A204.1 (cell line): ENCODE results near the gene DNALI1.
"Not testable (repeated sequence)": the region's sequence is repeated elsewhere in the genome, so short reads cannot be mapped to it uniquely, and the experiment has no call there.

ENCODE experiments used
- FAIRE-seq: peaks from 2 replicates; lab custom pipeline; 2012; peaks lifted over from hg19 to GRCh38; lab: Jason Lieb, UNC

The DNALI1 gene

GRCh38 chr1:37553927-37554808 is 2.6 kb upstream of the DNALI1 start, which contains the start of gene SNIP1:
Gene SNIP1, minus strand, starts transcription at chr1:37554293. Its CDS starts 64 bp downstream, at chr1:37554229.
- FAIRE-seq = peak; percentile 72

- no peak for FAIRE-seq
Observed at GRCh38 chr1:37557402-37557801, 662 bp downstream of the DNALI1 start.

GRCh38 chr1:37558411-37558810 is 1.7 kb downstream of the DNALI1 start:
- no peak for FAIRE-seq

DNA sequence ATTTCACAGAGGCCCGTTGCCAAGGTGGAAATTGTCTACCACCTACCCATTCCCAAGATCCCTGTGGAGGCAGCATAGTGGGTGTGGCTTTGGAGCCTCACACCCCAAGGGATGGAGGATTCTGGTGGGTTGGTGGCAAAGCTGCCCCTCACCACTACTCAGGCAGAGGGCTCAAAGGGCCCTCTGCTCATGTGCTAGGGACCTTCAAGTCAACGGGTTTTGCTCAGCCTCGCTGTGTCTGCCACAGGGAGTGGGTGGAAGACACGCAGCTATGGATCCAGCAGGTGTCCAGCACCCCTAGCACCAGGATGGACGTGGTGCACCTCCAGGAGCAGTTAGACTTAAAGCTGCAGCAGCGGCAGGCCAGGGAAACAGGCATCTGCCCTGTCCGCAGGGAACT is 2.3 kb downstream of the DNALI1 start:
- FAIRE-seq = no peak

DNA sequence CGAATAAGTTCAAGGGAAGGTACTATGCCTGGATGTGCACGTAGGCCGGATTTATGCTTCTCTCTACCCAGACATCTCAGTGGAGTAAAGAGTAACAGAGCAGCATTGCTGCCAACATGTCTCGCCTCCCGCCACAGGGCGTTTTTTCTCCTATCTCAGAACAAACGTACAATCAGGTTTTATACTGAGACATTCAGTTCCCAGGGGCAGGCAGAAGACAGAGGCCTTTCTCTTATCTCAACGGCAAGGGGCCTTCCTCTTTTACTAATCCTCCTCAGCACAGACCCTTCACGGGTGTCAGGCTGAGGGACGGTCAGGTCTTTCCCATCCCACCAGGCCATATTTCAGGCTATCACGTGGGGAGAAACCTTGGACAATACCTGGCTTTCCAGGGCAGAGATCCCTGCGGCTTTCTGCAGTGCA is 3.2 kb downstream of the DNALI1 start:
- FAIRE-seq = not testable (repeated sequence)

DNA sequence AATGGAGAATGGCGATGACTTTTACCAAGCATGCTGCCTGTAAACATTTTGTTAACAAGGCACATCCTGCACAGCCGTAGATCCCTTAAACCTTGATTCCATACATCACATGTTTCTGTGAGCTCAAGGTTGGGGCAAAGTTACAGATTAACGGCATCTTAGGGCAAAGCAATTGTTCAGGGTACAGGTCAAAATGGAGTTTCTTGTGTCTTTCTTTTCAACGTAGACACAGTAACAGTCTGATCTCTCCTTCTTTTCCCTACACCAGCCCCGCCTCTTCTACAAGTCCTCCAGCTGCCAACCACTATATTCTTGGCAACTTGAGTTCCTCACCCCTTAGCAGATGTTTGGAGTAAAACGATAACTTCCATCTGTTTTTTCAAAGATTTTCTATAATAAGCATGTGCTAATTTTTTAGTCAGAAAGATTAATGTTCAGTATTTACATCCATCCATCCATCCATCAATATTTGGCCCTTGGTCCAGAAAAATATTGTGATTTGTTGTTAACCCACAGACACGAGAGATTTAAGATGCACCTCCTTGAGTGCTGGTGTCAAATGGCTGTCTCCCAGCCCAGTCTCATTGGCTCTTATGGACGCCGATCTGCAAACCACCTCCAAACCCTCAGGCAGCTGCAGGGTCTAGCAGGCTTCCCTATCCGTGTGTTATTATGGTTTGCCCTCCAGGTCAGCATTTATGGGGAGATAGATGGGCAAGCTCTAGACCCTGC is 3.8 kb downstream of the DNALI1 start:
- no peak for FAIRE-seq

- no peak for FAIRE-seq
Observed at GRCh38 chr1:37561133-37562132, 4.7 kb downstream of the DNALI1 start.

DNA sequence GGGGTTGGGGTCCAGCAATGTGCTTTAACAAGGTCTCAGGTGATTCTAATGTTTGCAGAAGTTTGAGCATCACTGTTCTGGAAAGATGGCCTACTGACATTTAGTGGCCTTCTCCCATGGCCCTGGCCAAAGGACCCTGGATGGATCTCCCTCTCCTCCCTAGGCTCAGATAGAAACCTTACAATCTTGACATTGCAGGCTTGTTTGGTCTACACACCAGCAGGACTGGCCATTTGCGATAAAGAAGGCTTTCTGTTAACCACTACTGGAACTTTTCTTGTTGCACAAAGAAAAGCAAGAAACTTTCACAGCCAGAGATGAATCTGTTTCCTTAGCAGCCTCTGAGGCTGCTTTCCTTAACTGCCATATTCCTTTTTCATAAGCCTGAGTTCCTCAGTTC is 6.2 kb downstream of the DNALI1 start:
- FAIRE-seq = no peak

GRCh38 chr1:37564892-37565291 is 8.2 kb downstream of the DNALI1 start:
- FAIRE-seq = no peak

DNA sequence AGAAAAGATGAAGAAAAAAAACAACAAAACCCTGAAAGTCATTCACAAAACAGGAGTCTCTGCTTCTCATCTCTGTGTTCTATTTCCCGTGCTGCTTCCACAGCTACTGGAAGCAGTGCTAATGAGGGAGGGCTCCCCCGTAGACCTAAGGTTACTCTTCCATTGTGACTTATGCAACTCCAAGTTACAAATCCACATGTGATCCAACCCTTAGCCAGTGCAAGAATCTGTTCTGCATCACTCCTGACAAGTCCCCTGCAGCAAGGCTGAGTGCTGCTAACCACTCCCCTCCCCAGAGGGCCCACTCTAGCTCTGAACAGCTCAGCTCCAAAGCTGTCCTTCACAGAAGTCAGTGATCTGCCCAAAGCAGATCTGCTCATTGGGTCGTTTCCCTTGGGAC is 10.3 kb downstream of the DNALI1 start:
- no peak for FAIRE-seq

DNA sequence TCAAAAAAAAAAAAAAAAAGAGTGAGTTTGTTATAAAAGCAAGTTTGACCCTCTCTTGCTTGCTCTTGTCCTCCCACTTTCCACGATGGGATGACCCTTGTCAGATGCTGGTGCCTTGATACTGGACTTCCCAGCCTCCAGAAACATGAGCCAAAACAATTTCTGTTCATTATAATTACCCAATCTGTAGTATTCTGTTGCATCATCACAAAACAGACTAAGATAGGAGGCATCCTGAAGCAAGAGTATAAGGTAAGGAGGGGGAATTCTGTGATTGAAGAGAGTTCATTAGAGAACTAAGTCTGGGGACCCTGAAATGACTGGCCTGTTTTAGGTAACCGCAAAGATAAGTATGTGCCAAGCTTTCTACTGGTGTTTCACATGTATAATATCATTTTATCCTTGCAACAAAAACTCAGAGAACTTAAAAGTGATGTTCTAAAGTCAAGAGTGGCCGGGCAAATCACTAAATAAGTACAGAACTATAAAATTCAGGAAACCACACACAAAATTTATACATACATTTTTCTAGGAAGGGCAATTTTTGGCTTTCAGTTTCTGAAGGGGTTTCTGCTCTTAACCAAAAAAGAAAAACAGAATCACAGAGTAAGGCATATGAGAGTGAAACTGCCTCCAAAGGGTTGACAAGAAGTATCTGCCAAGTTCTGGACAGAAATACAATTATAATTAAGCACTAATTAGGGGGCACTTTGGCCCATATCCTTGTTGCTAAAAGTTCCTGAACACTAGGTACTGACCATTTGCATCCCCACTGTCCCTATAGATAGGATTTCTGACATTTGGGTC is 14.0 kb downstream of the DNALI1 start:
- FAIRE-seq = no peak

- FAIRE-seq = no peak
Observed at GRCh38 chr1:37574834-37575480, 18.2 kb downstream of the DNALI1 start.

DNA sequence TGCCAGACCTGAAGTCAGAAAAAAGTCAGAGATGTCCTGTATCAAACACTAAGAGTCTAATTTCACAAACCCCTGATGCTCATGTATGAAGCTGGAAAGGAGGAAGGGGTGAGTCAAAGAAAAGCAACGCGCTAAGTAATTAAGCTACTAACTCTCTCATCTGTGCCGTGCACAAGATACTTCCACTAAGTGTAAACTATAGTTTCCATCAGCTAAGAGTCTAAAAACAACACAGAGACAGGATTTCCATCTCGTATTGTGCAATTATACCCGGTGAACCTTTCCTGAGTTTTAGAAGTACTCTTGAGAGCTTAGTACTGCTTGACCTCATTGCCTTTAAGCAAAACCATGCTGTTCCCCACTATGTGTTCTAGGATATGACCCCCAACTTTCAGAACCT is 19.0 kb downstream of the DNALI1 start:
- FAIRE-seq = no peak

- not testable (repeated sequence) for FAIRE-seq
Observed at GRCh38 chr1:37584544-37584943, 27.8 kb downstream of the DNALI1 start.

DNA sequence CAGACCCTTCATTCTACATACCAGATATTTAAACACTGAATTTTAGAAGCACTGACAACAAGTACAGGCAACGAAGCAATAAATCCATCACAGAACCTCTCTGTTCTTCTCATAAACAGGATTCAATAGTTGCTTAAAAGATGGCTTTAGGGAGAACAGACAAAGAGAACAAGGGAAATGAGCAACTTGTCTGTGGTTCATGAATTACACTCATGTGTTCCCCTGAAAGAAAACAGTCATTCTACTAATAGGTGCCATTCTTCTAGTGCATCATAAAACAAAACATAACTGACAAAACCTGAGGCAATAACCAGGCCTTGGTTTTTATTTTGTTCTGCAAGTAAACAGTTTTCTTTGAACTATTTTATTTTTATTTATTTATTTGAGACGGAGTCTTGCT is 32.2 kb downstream of the DNALI1 start:
- no peak for FAIRE-seq

- FAIRE-seq = no peak
Observed at GRCh38 chr1:37593726-37594125, 37.0 kb downstream of the DNALI1 start.

DNA sequence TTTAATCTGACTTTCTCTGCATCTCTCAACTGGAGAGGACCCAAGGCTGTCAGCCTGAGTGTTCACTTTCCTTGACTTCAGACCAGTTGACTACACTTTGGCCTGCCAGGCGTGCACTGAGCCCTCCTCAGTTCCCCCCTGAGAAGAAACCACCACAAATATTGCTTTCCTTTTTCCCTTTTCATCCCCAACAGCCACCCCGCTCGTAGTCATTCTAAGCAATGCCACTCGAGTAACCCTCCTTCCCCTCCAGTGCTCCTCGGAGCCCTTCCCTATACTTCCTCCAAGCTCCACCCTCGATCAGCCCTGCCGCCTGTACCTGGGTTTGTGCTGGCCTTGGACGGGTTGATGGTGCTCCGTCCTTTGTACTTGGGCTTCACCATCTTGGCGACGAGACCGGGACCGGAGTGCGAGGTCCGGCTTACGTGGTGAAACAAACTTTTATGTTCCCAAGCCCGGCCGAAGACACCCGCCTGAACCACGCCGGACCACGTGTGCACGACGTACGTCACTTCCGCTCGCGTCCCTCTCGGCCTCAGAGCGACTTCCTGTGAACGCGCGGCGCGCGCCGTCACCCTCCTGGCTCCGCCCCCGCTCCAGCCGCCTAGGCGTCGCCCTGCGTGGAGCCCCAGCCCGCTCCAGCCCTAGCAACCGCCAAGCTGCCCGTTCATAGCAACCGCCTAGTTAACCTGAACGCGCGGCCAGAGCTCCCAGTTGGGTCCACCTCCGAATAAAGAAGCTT is 38.9 kb downstream of the DNALI1 start, which contains the start of gene GNL2:
GNL2 (minus strand) TSS at position 498 of the 742 bp plus-strand sequence; CDS start at position 383, 115 bp downstream.
- FAIRE-seq = no peak

- FAIRE-seq = no peak
Observed at GRCh38 chr1:37596182-37596667, 39.5 kb downstream of the DNALI1 start.

GRCh38 chr1:37599940-37600339 is 43.2 kb downstream of the DNALI1 start:
- no peak for FAIRE-seq

DNA sequence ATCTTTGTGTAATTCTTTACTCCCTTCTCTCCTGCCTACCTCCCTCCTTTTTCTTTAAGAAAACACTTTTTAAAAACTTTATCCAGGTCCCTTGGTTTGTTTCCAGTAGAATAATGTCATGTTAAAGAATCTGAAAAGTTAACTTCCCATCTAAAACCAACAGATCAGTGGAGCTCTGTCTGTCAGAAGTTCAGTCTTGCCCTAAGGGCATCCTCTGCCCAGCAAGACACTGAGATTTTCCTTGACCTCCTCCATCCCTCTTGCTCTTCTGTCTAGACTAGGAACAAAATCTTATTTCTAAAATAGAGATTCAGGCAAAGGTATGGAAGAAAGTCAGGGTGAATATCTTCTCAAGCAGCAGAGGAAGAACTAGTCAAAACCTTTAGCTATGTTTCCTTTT is 44.7 kb downstream of the DNALI1 start:
- FAIRE-seq = no peak
